Mesothelial cell of epicardium (in vitro differentiated cells): ENCODE results near the gene DNAJC30. TPM values are rescaled to one million over a fixed set of nuclear protein-coding genes. Genes with fewer than 3 reads are reported as not detected.

ENCODE experiments used
- DNase-seq, 2 experiments: peaks; one replicate each; pipeline ENCODE4 v3.0.0; 2021; ENCODE audit warnings: low spot score in 2 of 2; ENCODE audit not compliant: unreplicated experiment in 2 of 2
- H3K27ac Mint-ChIP-seq: 2 replicates; pipeline ENCODE4 v1.8.0; 2021; ENCODE audit warnings: mixed read lengths
- H3K27me3 Mint-ChIP-seq: 2 replicates; pipeline ENCODE4 v1.8.0; 2021; ENCODE audit warnings: low read depth, mixed read lengths
- H3K36me3 Mint-ChIP-seq: 2 replicates; pipeline ENCODE4 v1.8.0; 2021; ENCODE audit warnings: mixed read lengths
- H3K4me1 Mint-ChIP-seq: 2 replicates; pipeline ENCODE4 v1.8.0; 2021; ENCODE audit warnings: mixed read lengths
- H3K4me3 Mint-ChIP-seq: 2 replicates; pipeline ENCODE4 v1.8.0; 2021; ENCODE audit warnings: mild to moderate bottlenecking, moderate library complexity, mixed read lengths
- H3K9me3 Mint-ChIP-seq: 2 replicates; pipeline ENCODE4 v1.8.0; 2021; ENCODE audit warnings: mixed read lengths
- CTCF ChIP-seq: fragments of 200-600 bp; sonication (generic); IDR thresholded peaks from one replicate; pipeline ENCODE4 v1.5.0; 2021; ENCODE audit warnings: antibody characterized with exemption; ENCODE audit not compliant: unreplicated experiment
- total RNA-seq: library from RNA; stranded (reverse); gene quantifications from 3 replicates; pipeline ENCODE4 v1.2.1, GENCODE V29; 2021

DNAJC30 gene
- total RNA-seq, 1 donor from 2014 or later: 13.1 TPM

- H3K4me3 Mint-ChIP-seq: peak overlapping the region; percentile 58
- no peaks in the 10 kb centered on the region for H3K9me3 Mint-ChIP-seq
- peaks cover 6% of the 10 kb centered on the region for H3K4me1 Mint-ChIP-seq
- no peak for TF ChIP-seq CTCF
- DNase-seq: no peak
- no peak overlapping the region for H3K27ac Mint-ChIP-seq
- peaks cover 84% of the 10 kb centered on the region for H3K27me3 Mint-ChIP-seq
- no peaks in the 10 kb centered on the region for H3K36me3 Mint-ChIP-seq
Measured at GRCh38 chr7:73648593-73649332, 34.5 kb downstream of the DNAJC30 start.

GRCh38 chr7:73647725-73648592 lies 35.3 kb downstream of the DNAJC30 start:
- no peak for TF ChIP-seq CTCF
- H3K4me3 Mint-ChIP-seq: peak overlapping the region; percentile 58
- no peaks in the 10 kb centered on the region for H3K36me3 Mint-ChIP-seq
- peaks cover 6% of the 10 kb centered on the region for H3K4me1 Mint-ChIP-seq
- H3K9me3 Mint-ChIP-seq: no peaks in the 10 kb centered on the region
- no peak for DNase-seq
- H3K27me3 Mint-ChIP-seq: peaks cover 84% of the 10 kb centered on the region
- H3K27ac Mint-ChIP-seq: no peak overlapping the region

DNA sequence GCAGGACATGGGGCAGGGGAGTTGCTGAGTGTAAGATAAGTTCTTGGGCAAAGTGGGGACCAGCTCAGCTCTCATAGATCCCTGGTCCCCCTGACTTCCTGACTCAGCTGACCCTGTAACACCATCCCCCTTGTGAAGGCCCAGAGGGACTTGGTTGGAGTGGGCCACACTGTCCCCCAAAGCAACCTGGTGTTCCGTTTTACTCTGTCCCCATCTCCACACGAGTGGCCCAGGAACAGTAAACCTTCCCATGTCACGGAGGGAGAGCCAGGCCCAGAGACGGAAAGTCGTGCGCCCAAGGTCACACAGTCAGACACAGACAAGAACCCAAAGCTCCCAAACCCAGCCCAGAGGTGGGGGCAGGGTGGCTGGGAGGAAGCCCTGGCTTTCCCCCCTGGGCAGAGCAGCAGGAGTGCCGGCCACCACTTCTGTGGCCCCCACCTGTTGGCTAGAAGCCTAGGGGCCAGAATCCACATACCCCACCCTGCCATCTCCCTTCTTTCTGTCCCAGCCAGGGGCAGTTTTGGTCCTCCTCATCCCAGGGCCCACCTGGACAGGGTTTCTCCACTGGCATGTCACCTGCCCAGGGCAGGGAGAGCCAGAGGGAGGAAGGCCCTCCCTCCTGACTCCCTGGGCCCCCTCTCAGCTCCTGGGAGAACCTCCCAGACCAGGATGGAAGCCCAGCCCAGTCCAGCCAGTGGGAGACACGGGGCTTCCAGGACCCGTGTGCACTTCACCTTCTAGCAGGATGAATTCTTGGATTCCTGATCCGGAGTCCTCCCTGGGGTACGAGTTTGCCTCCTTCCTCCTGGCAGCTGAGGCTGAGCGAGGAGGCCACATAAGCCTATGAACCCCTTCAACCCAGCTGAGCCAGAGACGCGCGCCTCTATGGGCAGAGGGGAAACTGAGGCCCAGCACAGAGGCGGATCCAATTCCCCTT lies 36.2 kb downstream of the DNAJC30 start:
- no peak for DNase-seq
- peak overlapping the region; percentile 34 for H3K27ac Mint-ChIP-seq
- H3K36me3 Mint-ChIP-seq: no peaks in the 10 kb centered on the region
- peaks cover 6% of the 10 kb centered on the region for H3K4me1 Mint-ChIP-seq
- TF ChIP-seq CTCF: no peak
- H3K4me3 Mint-ChIP-seq: peak overlapping the region; percentile 45
- H3K27me3 Mint-ChIP-seq: peaks cover 78% of the 10 kb centered on the region
- no peaks in the 10 kb centered on the region for H3K9me3 Mint-ChIP-seq

GRCh38 chr7:73645643-73646174 lies 37.5 kb downstream of the DNAJC30 start:
- no peak overlapping the region for H3K4me3 Mint-ChIP-seq
- peaks cover 6% of the 10 kb centered on the region for H3K4me1 Mint-ChIP-seq
- peaks cover 3% of the 10 kb centered on the region for H3K9me3 Mint-ChIP-seq
- no peak for TF ChIP-seq CTCF
- no peaks in the 10 kb centered on the region for H3K36me3 Mint-ChIP-seq
- H3K27ac Mint-ChIP-seq: no peak overlapping the region
- DNase-seq: no peak
- H3K27me3 Mint-ChIP-seq: peaks cover 67% of the 10 kb centered on the region

- no peak for TF ChIP-seq CTCF
- peaks cover 6% of the 10 kb centered on the region for H3K4me1 Mint-ChIP-seq
- H3K9me3 Mint-ChIP-seq: peaks cover 3% of the 10 kb centered on the region
- peaks cover 57% of the 10 kb centered on the region for H3K27me3 Mint-ChIP-seq
- no peaks in the 10 kb centered on the region for H3K36me3 Mint-ChIP-seq
- H3K27ac Mint-ChIP-seq: no peak overlapping the region
- no peak for DNase-seq
- no peak overlapping the region for H3K4me3 Mint-ChIP-seq
Measured at GRCh38 chr7:73644688-73645286, 38.5 kb downstream of the DNAJC30 start.
